ENCODE results near the gene LUC7L3. TPM values are rescaled to one million over a fixed set of nuclear protein-coding genes. Genes with fewer than 3 reads are reported as not detected.

LUC7L3 gene
- total and polyA plus RNA-seq, 9 donors: 76.3 to 302 (median 257) TPM

DNA sequence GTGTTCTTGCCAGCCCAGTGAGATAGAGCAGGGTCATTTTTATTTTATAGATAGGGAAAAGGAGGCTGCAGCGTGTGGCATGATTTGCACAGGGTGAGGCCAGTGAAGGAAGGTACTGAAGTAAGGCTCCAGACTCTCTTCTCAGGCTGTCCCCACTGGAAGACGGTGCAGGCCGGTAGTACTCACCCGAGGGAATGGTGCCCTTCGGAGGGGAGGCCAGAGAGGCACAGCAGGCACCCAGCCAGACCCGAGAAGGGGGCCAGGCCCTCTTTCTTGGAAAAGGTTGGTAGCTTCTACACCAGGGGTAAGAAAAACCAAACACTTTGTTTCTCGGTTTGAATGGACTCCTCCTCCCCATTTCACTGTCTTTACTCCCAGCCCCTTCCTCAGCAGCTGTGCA lies 47.6 kb downstream of the LUC7L3 start:
- Histone ChIP-seq H3K27me3 (ENCODE audit: control insufficient read depth, insufficient read depth, low read length) (peaks cover 2% of the 10 kb centered on the region), H3K4me1 (ENCODE audit: control insufficient read depth, insufficient read depth, low read length) (peaks cover 20% of the 10 kb centered on the region), H3K9me3 (replicated peaks; ENCODE audit: control insufficient read depth, low read depth, low read length) (no peaks in the 10 kb centered on the region), H3K36me3 (ENCODE audit: control insufficient read depth, insufficient read depth, low read length) (no peaks in the 10 kb centered on the region), H3K4me3 (ENCODE audit: low read length) (no peak overlapping the region), H3K27ac (ENCODE audit: low read length) (no peak overlapping the region)
- WGBS (ENCODE audit: insufficient coverage): 61% methylated on average over 4 of the region's 7 CpGs
- no peak for DNase-seq

DNA sequence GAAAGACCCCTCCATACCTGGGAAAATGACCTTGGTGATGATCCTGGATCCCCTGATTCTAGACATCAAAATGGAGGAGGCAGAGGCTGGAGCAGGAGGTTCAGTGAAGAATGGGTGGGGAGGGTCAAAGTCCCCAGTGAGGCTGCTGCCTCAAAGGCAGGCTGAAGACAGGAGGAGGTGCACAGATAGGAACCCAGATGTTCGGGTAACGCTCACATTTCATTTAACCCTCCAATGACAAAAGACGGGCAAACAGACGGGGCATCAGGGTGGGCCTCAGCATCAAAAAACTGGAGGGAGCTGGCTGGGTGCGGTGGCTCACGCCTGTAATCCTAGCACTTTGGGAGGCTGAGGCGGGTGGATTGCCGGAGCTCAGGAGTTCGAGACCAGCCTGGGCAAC lies 48.0 kb downstream of the LUC7L3 start, which contains the start of gene ANKRD40CL:
Gene ANKRD40CL (minus strand): TSS at position 73 of the 400 bp plus-strand sequence. CDS start 605 bp downstream, outside the sequence.
- Histone ChIP-seq H3K36me3 (ENCODE audit: control insufficient read depth, insufficient read depth, low read length) (no peaks in the 10 kb centered on the region), H3K4me3 (ENCODE audit: low read length) (no peak within 1 kb of the TSS), H3K27ac (ENCODE audit: low read length) (no peak within 1 kb of the TSS), H3K4me1 (ENCODE audit: control insufficient read depth, insufficient read depth, low read length) (peaks cover 20% of the 10 kb centered on the region), H3K9me3 (replicated peaks; ENCODE audit: control insufficient read depth, low read depth, low read length) (no peaks in the 10 kb centered on the region), H3K27me3 (ENCODE audit: control insufficient read depth, insufficient read depth, low read length) (no peaks in the 10 kb centered on the region)
- no peak for DNase-seq
- 92% methylated on average over 4 of the region's 9 CpGs for WGBS (ENCODE audit: insufficient coverage)

DNA sequence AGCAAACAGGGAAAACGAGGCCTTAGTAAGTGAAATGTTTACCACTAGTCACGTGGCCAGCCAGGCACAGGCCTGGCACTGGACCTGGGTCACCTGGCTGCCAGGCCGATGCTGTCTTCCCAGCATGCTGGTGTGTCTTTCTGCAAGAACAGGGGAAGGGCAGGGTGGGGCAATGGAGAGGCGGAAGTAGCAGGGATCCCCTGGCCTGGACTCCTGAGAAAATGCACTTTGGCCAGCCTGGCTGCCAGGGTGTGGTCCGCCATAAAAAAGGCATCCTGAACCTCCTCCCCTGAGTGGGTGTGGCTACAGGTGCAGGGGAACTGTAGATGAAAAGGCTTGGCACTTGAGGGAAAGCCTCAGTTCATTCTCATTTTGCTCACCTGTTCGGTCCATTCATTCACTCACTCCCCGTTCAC lies 49.0 kb downstream of the LUC7L3 start:
- H3K27ac ChIP-seq (ENCODE audit: low read length): no peak overlapping the region
- 77% methylated on average over 6 of the region's 7 CpGs for WGBS (ENCODE audit: insufficient coverage)

DNA sequence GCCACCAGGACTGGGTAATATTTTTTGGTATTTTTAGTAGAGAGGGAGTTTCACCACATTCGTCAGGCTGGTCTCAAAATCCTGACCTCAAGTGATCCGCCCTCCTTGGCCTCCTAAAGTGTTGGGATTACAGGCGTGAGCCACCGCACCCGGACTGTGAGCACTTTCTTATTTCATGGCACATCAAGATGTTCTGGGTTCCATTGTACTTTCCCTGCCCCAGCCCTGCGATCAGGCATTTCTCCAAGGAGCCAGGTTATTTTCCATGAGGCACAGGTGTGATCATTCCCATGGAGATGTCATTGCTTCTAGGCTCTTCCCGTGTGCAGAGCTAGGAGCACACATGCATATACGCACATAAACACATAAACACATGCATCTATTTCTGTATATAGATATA lies 50.5 kb downstream of the LUC7L3 start:
- WGBS (ENCODE audit: insufficient coverage): 91% methylated on average over 4 of the region's 8 CpGs
- H3K36me3 ChIP-seq (ENCODE audit: control insufficient read depth, insufficient read depth, low read length): no peaks in the 10 kb centered on the region
- no peak overlapping the region for H3K27ac ChIP-seq (ENCODE audit: low read length)
- H3K4me1 ChIP-seq (ENCODE audit: control insufficient read depth, insufficient read depth, low read length): peaks cover 9% of the 10 kb centered on the region
- no peak for DNase-seq
- H3K9me3 ChIP-seq (replicated peaks; ENCODE audit: control insufficient read depth, low read depth, low read length): no peaks in the 10 kb centered on the region
- no peak overlapping the region for H3K4me3 ChIP-seq (ENCODE audit: low read length)
- no peaks in the 10 kb centered on the region for H3K27me3 ChIP-seq (ENCODE audit: control insufficient read depth, insufficient read depth, low read length)

More for the DNA sequence above, 49.0 kb downstream of the LUC7L3 start:
- H3K36me3 ChIP-seq (ENCODE audit: control insufficient read depth, insufficient read depth, low read length): no peaks in the 10 kb centered on the region
- no peak overlapping the region for H3K4me3 ChIP-seq (ENCODE audit: low read length)
- DNase-seq: no peak
- peaks cover 20% of the 10 kb centered on the region for H3K4me1 ChIP-seq (ENCODE audit: control insufficient read depth, insufficient read depth, low read length)
- H3K9me3 ChIP-seq (replicated peaks; ENCODE audit: control insufficient read depth, low read depth, low read length): no peaks in the 10 kb centered on the region
- no peaks in the 10 kb centered on the region for H3K27me3 ChIP-seq (ENCODE audit: control insufficient read depth, insufficient read depth, low read length)

DNA sequence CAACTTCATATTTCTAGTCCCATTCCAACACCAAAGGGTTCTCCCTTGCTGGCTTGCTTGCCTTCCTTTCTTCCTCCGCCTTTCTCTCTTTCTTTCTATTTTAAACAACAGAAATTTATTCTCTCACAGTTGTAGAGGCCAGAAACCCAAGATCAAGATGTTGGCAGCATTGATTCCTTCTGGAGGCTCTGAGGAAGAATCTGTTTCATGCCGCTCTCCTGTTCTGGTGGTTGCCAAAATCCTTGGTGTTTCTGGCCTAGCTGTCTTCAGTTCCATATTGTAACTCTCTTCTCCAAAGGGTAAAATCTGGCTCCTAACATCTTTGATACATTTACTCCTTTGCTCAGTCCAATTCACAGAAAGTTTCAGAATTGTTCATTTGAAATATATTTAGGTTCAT lies 50.9 kb downstream of the LUC7L3 start:
- 70% methylated on average over 1 of the region's 2 CpGs for WGBS (ENCODE audit: insufficient coverage)
- Histone ChIP-seq H3K4me1 (ENCODE audit: control insufficient read depth, insufficient read depth, low read length) (peaks cover 9% of the 10 kb centered on the region), H3K4me3 (ENCODE audit: low read length) (no peak overlapping the region), H3K9me3 (replicated peaks; ENCODE audit: control insufficient read depth, low read depth, low read length) (no peaks in the 10 kb centered on the region), H3K36me3 (ENCODE audit: control insufficient read depth, insufficient read depth, low read length) (no peaks in the 10 kb centered on the region), H3K27ac (ENCODE audit: low read length) (no peak overlapping the region), H3K27me3 (ENCODE audit: control insufficient read depth, insufficient read depth, low read length) (no peaks in the 10 kb centered on the region)
- no peak for DNase-seq

DNA sequence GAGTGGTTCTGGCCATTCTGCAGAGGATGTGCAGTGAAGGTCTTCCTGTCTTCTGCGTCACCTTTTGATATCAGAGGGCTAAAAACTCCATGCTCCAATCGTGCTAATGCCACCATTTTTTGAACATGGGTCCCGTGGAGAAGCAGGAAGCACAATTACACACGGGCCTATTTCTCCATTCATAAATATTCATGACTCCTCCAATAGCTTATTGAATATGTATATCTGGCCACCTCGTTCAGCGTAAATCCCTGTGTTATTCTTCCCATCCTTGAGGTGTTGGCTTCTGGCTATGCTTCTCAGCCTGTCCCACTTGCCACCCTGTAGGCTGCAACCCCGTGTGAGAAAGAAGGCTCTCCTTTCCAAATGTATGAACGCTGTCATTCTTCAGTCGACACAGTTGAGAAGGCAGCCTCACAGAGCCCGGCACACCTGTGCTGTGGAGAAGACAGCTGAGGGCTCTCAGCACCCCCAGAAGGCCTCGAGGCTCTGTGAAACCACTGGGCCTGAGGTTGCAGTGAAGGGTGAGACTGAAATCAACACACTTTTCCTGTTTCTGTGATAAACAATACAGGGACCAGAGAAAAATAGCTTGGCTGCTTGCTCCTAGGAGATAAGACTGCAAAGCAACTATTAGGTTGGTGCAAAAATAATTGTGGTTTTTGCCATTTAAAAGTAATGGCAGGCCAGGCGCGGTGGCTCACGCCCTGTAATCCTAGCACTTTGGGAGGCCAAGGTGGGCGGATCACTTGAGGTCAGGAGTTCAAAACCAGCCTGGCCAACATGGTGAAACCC lies 52.8 kb downstream of the LUC7L3 start:
- Histone ChIP-seq H3K4me3 (ENCODE audit: low read length) (no peak overlapping the region), H3K9me3 (replicated peaks; ENCODE audit: control insufficient read depth, low read depth, low read length) (no peaks in the 10 kb centered on the region), H3K4me1 (ENCODE audit: control insufficient read depth, insufficient read depth, low read length) (no peaks in the 10 kb centered on the region), H3K27me3 (ENCODE audit: control insufficient read depth, insufficient read depth, low read length) (no peaks in the 10 kb centered on the region), H3K36me3 (ENCODE audit: control insufficient read depth, insufficient read depth, low read length) (no peaks in the 10 kb centered on the region), H3K27ac (ENCODE audit: low read length) (no peak overlapping the region)
- no peak for DNase-seq
- WGBS (ENCODE audit: insufficient coverage): 72% methylated on average over 7 of the region's 15 CpGs

DNA sequence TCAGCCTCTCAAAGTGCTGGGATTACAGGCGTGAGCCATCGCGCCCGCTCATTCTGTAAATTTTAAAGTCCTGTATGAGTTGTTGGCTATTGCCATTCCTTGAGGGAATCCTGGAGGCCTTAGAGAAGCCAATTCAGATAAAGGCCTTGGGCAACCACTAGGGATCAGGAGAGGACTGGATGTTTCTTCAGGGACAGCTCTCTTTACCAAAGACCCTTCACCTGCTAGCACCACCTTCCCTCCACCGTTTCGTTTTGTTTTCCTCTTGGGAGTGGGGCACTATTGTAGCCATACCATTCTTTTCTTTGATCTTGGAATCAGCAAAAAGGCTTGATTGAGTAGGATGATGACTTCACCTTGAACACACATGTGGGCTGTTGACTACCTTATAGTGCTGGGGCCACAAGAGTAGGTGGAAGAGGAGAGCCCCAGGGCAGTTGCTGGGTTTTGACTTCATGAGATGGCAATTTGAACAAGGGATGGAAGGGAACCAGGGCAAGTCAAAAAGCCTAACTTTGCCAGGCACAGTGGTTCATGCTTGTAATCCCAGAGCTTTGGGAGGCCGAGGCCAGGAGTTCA lies 54.9 kb downstream of the LUC7L3 start:
- WGBS (ENCODE audit: insufficient coverage): 100% methylated on average over 1 of the region's 7 CpGs
- H3K27me3 ChIP-seq (ENCODE audit: control insufficient read depth, insufficient read depth, low read length): no peaks in the 10 kb centered on the region
- H3K27ac ChIP-seq (ENCODE audit: low read length): no peak overlapping the region
- DNase-seq: no peak
- no peak overlapping the region for H3K4me3 ChIP-seq (ENCODE audit: low read length)
- H3K36me3 ChIP-seq (ENCODE audit: control insufficient read depth, insufficient read depth, low read length): no peaks in the 10 kb centered on the region
- H3K9me3 ChIP-seq (replicated peaks; ENCODE audit: control insufficient read depth, low read depth, low read length): no peaks in the 10 kb centered on the region
- no peaks in the 10 kb centered on the region for H3K4me1 ChIP-seq (ENCODE audit: control insufficient read depth, insufficient read depth, low read length)

DNA sequence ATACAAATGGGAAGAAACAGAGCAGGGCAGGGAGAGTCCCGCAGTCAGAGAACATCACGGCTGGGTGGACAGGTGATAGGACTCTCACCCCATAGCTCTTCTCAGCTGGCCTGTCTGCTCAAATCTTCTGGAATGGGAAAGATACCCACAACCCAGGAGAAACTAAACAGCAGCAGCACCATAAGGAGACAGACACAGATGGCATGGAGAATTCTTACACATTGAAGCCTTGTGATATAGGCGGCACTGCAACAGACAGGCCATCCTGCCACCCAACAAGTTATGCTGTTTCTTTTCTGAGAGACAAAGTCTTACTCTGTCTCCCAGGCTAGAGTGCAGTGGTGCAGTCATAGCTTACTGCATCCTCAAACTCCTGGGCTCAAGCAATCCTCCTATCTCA lies 56.5 kb downstream of the LUC7L3 start:
- Histone ChIP-seq H3K9me3 (replicated peaks; ENCODE audit: control insufficient read depth, low read depth, low read length) (no peaks in the 10 kb centered on the region), H3K36me3 (ENCODE audit: control insufficient read depth, insufficient read depth, low read length) (no peaks in the 10 kb centered on the region), H3K4me3 (ENCODE audit: low read length) (no peak overlapping the region), H3K4me1 (ENCODE audit: control insufficient read depth, insufficient read depth, low read length) (no peaks in the 10 kb centered on the region), H3K27ac (ENCODE audit: low read length) (no peak overlapping the region), H3K27me3 (ENCODE audit: control insufficient read depth, insufficient read depth, low read length) (peaks cover under 1% of the 10 kb centered on the region)
- no peak for DNase-seq
- WGBS (ENCODE audit: insufficient coverage): 80% methylated on average over 1 of the region's 3 CpGs

DNA sequence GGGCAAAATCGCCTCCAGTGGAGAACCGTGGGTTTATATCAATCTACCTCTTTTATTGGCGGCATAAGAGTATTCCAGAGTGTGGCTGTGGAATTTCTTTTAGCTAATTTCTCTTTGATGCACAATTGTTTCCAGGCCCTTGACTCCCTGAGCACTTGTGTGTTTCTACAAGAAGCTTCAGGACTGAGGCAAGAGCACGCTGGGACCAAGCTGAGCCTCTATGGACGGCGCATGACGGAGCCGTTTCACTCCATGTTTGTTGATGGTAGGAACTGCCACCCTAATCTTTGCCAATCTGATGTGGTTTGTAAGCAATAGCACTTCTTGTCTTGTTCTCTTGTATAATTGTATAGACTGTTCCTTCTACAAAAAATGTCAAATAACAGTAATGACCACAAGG lies 59.1 kb downstream of the LUC7L3 start:
- Histone ChIP-seq H3K27me3 (ENCODE audit: control insufficient read depth, insufficient read depth, low read length) (peaks cover 6% of the 10 kb centered on the region), H3K4me1 (ENCODE audit: control insufficient read depth, insufficient read depth, low read length) (peaks cover 4% of the 10 kb centered on the region), H3K4me3 (ENCODE audit: low read length) (no peak overlapping the region), H3K27ac (ENCODE audit: low read length) (no peak overlapping the region), H3K9me3 (replicated peaks; ENCODE audit: control insufficient read depth, low read depth, low read length) (no peaks in the 10 kb centered on the region), H3K36me3 (ENCODE audit: control insufficient read depth, insufficient read depth, low read length) (no peaks in the 10 kb centered on the region)
- no peak for DNase-seq
- no CpG with 5 or more reads among the region's 8 CpGs for WGBS (ENCODE audit: insufficient coverage)

DNA sequence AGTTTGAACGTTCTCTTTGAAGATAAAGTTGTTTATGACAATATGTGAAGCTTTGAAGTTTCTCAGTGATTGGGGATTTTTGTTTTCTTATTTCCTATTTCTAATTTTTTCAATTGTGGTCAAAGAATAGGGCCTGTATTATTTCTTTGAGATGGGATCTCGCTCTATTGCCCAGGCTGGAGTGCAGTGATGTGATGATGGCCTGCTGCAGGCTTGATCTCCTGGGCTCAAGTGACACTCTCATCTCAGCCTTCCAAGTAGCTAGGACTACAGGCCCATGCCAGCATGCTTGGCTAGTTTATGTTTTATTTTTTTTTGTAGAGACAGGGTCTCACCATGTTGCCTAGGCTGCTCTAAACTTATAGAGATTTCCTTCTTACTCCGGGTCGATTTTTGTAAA lies 59.6 kb downstream of the LUC7L3 start:
- H3K27me3 ChIP-seq (ENCODE audit: control insufficient read depth, insufficient read depth, low read length): peaks cover 6% of the 10 kb centered on the region
- no peak overlapping the region for H3K4me3 ChIP-seq (ENCODE audit: low read length)
- peaks cover 4% of the 10 kb centered on the region for H3K4me1 ChIP-seq (ENCODE audit: control insufficient read depth, insufficient read depth, low read length)
- DNase-seq: no peak
- no peaks in the 10 kb centered on the region for H3K9me3 ChIP-seq (replicated peaks; ENCODE audit: control insufficient read depth, low read depth, low read length)
- WGBS (ENCODE audit: insufficient coverage): no CpG with 5 or more reads among the region's 4 CpGs
- no peaks in the 10 kb centered on the region for H3K36me3 ChIP-seq (ENCODE audit: control insufficient read depth, insufficient read depth, low read length)
- no peak overlapping the region for H3K27ac ChIP-seq (ENCODE audit: low read length)
